Colonic mucosa (tissue), 4 donors: ENCODE measurements around the gene SLA2. TPM values are rescaled to one million over a fixed set of nuclear protein-coding genes. Genes with fewer than 3 reads are reported as not detected.

Experiments used
- DNase-seq: peaks from one replicate; pipeline ENCODE4 v3.0.0-alpha.2; 2020
- H3K27ac ChIP-seq: fragments of 200-600 bp; one replicate; pipeline ENCODE4 v1.8.0; 2021
- H3K27me3 ChIP-seq: fragments of 200-600 bp; one replicate; pipeline ENCODE4 v1.8.0; 2021
- H3K36me3 ChIP-seq: fragments of 200-600 bp; one replicate; pipeline ENCODE4 v1.8.0; 2021
- H3K4me1 ChIP-seq: fragments of 200-600 bp; one replicate; pipeline ENCODE4 v1.8.0; 2021; ENCODE audit warnings: mild to moderate bottlenecking
- H3K4me3 ChIP-seq: fragments of 200-600 bp; one replicate; pipeline ENCODE4 v1.8.0; 2021
- H3K9ac ChIP-seq, 2 donors: one replicate each; pipeline ENCODE4 v1.7.0; 2013; ENCODE audit warnings: control low read depth in 2 of 2, low read depth in 2 of 2, low read length in 2 of 2
- H3K9me3 ChIP-seq: fragments of 200-600 bp; one replicate; pipeline ENCODE4 v1.8.0; 2021
- intact Hi-C: fragments of 100-400 bp; cut with DNase I; formaldehyde crosslinking; loops from one replicate; pipeline ENCODE4 v1.14.1; 2022
- total RNA-seq, 2 donors: library from RNA; stranded (reverse); fragmentation: NEBNext Ultra II Directional in 1 of 2; extraction: Animal tissue kit (Norgen Biotek cat#: 25700) in 1 of 2; gene quantifications; one replicate each; pipeline ENCODE4 v1.2.1, GENCODE V29; 2021
- TF ChIP-seq, protein P1 (sequence below): fragments of 200-600 bp; IDR thresholded peaks from one replicate; pipeline ENCODE4 v1.8.0; 2022; ENCODE audit warnings: antibody characterized with exemption, mild to moderate bottlenecking
- donor health status: healthy.
- donor health status: DM: no; HTN: no; CAD: no.
- donor health status: DM: no; HTN: no; CAD: no.

The SLA2 gene
- total RNA-seq, 2 donors from 2014 or later = 0.58 to 0.59 TPM

GRCh38 chr20:36578356-36579041, 67.5 kb downstream of the SLA2 start:
- no peaks in the 10 kb centered on the region for H3K36me3 ChIP-seq
- H3K9me3 ChIP-seq = no peaks in the 10 kb centered on the region
- DNase-seq = no peak
- H3K4me1 ChIP-seq = no peaks in the 10 kb centered on the region
- H3K4me3 ChIP-seq = no peak overlapping the region
- TF ChIP-seq, protein P1, sequence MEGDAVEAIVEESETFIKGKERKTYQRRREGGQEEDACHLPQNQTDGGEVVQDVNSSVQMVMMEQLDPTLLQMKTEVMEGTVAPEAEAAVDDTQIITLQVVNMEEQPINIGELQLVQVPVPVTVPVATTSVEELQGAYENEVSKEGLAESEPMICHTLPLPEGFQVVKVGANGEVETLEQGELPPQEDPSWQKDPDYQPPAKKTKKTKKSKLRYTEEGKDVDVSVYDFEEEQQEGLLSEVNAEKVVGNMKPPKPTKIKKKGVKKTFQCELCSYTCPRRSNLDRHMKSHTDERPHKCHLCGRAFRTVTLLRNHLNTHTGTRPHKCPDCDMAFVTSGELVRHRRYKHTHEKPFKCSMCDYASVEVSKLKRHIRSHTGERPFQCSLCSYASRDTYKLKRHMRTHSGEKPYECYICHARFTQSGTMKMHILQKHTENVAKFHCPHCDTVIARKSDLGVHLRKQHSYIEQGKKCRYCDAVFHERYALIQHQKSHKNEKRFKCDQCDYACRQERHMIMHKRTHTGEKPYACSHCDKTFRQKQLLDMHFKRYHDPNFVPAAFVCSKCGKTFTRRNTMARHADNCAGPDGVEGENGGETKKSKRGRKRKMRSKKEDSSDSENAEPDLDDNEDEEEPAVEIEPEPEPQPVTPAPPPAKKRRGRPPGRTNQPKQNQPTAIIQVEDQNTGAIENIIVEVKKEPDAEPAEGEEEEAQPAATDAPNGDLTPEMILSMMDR = no peak
- H3K27ac ChIP-seq = no peak overlapping the region
- intact Hi-C loops = no loop called here
- H3K9ac ChIP-seq = no peak overlapping the region
- H3K27me3 ChIP-seq = no peaks in the 10 kb centered on the region

DNA sequence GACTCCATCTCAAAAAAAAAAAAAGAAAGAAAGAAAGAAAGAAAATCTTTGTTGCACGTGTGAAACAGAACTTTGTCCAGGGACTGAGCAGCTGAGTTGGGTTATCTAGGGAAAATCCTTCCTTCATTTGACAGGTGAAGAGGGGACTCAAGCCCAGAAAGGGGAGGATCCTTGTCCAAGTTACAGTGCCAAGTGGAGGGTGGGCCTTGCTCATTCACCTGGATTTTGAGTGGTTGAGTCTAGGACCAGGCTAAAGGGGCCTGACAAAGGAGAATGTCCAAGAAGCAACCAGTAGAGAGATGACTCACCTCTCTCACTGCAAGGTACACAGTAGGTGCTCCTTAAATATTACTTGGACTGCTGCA, 69.9 kb downstream of the SLA2 start:
- no peaks in the 10 kb centered on the region for H3K4me1 ChIP-seq
- TF ChIP-seq, protein P1 = no peak
- H3K4me3 ChIP-seq = no peak overlapping the region
- no peaks in the 10 kb centered on the region for H3K27me3 ChIP-seq
- no peak overlapping the region for H3K9ac ChIP-seq
- H3K36me3 ChIP-seq = no peaks in the 10 kb centered on the region
- no peaks in the 10 kb centered on the region for H3K9me3 ChIP-seq
- H3K27ac ChIP-seq = no peak overlapping the region
- intact Hi-C loops = no loop called here
- DNase-seq = no peak

GRCh38 chr20:36574366-36575135, 71.4 kb downstream of the SLA2 start:
- H3K36me3 ChIP-seq = no peaks in the 10 kb centered on the region
- intact Hi-C loops = no loop called here
- H3K27me3 ChIP-seq = no peaks in the 10 kb centered on the region
- H3K4me3 ChIP-seq = peak overlapping the region; percentile 57
- no peaks in the 10 kb centered on the region for H3K9me3 ChIP-seq
- H3K27ac ChIP-seq = peak overlapping the region; percentile 74
- H3K4me1 ChIP-seq = no peaks in the 10 kb centered on the region
- peak; percentile 56 for DNase-seq
- TF ChIP-seq, protein P1 = no peak
- peak overlapping the region; percentile 67 to 70 for H3K9ac ChIP-seq

DNA sequence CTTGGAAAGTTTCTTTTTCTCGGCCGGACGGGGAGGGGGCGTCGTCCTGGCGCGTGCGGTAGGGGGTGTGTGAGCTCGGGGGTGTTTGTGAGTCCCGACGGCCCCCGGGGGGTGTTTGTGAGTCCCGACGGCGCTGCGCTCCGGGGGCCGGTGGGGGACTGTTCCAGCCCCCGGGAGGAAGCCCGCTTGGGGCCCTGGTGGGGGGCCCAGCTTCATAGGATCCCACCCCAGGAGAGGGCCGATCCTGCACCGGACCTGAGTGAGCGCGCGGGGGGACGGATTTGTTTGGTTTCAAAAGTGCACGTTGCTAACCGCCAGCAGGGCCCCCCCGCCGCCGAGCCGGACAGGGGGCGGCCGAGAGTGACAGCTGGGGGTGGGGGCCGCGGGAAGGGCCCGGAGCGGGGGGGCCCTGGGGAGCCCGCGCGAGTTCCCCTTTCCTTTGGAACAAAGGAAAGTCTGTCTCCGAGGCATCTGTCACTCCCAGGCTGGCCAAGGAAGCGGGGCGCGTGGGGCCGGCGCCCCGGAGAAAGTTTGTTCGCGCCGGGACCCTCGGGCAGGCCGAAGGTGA, 72.1 kb downstream of the SLA2 start:
- Histone ChIP-seq H3K4me3 (peak overlapping the region; percentile 57), H3K9me3 (no peaks in the 10 kb centered on the region), H3K36me3 (no peaks in the 10 kb centered on the region), H3K27ac (peak overlapping the region; percentile 74), H3K27me3 (no peaks in the 10 kb centered on the region), H3K9ac (peak overlapping the region; percentile 66 to 70), H3K4me1 (no peaks in the 10 kb centered on the region)
- peak; percentile 36 for DNase-seq
- TF ChIP-seq, protein P1 = no peak
- intact Hi-C loops = no loop called here

DNA sequence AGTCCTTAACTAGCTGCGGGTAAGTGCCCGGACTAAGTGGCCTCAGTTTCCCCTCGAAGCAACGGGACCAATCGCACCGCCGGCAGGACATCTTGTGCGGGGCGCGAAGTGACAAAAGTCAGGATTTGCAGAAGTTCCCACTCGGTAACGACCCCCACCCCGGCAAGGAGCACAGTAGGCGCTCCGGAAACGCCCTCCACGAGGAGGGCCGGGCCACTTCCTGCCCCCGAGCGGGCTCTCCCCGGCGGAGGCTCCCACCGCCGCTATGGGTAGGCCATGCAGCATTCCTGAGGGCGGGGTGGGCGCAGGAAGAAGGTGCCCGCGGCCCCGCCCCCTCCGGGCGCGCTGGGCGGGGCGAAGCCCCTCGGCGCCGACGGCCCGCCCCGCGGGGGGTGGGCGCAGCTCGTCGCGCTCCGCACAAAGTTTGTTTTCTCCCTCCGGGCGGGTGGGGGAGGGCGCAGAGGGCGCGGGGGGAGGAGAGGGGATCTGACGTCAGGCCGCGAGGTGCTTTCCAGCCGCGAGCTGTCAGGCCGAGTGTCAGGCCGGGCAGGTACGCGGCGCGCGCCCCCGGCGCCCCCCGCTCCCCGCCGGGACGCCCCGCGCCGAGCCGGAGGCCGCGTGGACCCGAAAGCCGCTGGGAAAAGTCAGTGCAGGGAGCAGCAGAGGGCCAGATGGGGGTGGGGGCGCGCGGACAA, 72.7 kb downstream of the SLA2 start, which contains the start of gene TGIF2:
TGIF2 (plus strand) TSS at position 495 of the 695 bp plus-strand sequence. CDS start 5,178 bp downstream, outside the sequence.
- Histone ChIP-seq H3K4me3 (peak within 1 kb of the TSS; percentile 57), H3K36me3 (no peaks in the 10 kb centered on the region), H3K27me3 (no peaks in the 10 kb centered on the region), H3K27ac (peak within 1 kb of the TSS; percentile 74), H3K9ac (peak within 1 kb of the TSS; percentile 70), H3K9me3 (no peaks in the 10 kb centered on the region), H3K4me1 (no peaks in the 10 kb centered on the region)
- intact Hi-C loops = no loop called here
- DNase-seq = peak; percentile 77
- TF ChIP-seq, protein P1 = no peak
